ENCODE data around the gene PARM1.

PARM1 gene

GRCh38 chr4:75005727-75006126 lies 72.8 kb downstream of the PARM1 start:
- Histone ChIP-seq H3K9ac (ENCODE audit: low read length) (no peak overlapping the region), H4K20me1 (ENCODE audit: insufficient read depth, low read length) (no peaks in the 10 kb centered on the region), H3K27me3 (replicated peaks; ENCODE audit: insufficient read depth, low read length) (no peaks in the 10 kb centered on the region), H3K79me2 (ENCODE audit: low read length) (peaks cover 59% of the 10 kb centered on the region), H2AFZ (ENCODE audit: low read length) (no peak overlapping the region), H3K9me3 (replicated peaks; ENCODE audit: insufficient read depth, low read length) (no peaks in the 10 kb centered on the region), H3K27ac (ENCODE audit: low read length) (peak overlapping the region; percentile 74; the same call in 1 of the 2 replicates), H3K4me2 (ENCODE audit: low read depth, low read length) (peak overlapping the region; percentile 29; the same call in 1 of the 2 replicates), H3K4me1 (ENCODE audit: low read length) (peaks cover 28% of the 10 kb centered on the region), H3K9me2 (replicated peaks; ENCODE audit: insufficient read depth, low read length) (no peaks in the 10 kb centered on the region), H3K36me3 (replicated peaks; ENCODE audit: insufficient read depth, low read length) (no peaks in the 10 kb centered on the region), H3F3A (ENCODE audit: insufficient read depth, low read length) (peaks cover 16% of the 10 kb centered on the region), H3K4me3 (ENCODE audit: low read length) (no peak overlapping the region)
- no peak for TF ChIP-seq CTCF (IDR thresholded peaks at IDR 0.05; ENCODE audit: low read length)
- no peak for TF ChIP-seq EZH2phosphoT487 (IDR thresholded peaks at IDR 0.05; ENCODE audit: low read length)
- no peak for TF ChIP-seq EZH2 (optimal IDR thresholded peaks at IDR 0.05; ENCODE audit: low read depth, low read length)
- DNase-seq = no peak

- Histone ChIP-seq H3K9ac (ENCODE audit: low read length) (no peak overlapping the region), H3K27ac (ENCODE audit: low read length) (no peak overlapping the region), H3K36me3 (replicated peaks; ENCODE audit: insufficient read depth, low read length) (0 out of 2 replicates have a peak, but pooled peaks cover under 1% of the 10 kb centered on the region), H3F3A (ENCODE audit: insufficient read depth, low read length) (peaks cover 16% of the 10 kb centered on the region), H4K20me1 (ENCODE audit: insufficient read depth, low read length) (no peaks in the 10 kb centered on the region), H3K27me3 (replicated peaks; ENCODE audit: insufficient read depth, low read length) (no peaks in the 10 kb centered on the region), H3K79me2 (ENCODE audit: low read length) (peaks cover 46% of the 10 kb centered on the region), H3K4me2 (ENCODE audit: low read depth, low read length) (no peak overlapping the region), H3K4me3 (ENCODE audit: low read length) (no peak overlapping the region), H3K9me2 (replicated peaks; ENCODE audit: insufficient read depth, low read length) (no peaks in the 10 kb centered on the region), H3K9me3 (replicated peaks; ENCODE audit: insufficient read depth, low read length) (no peaks in the 10 kb centered on the region), H3K4me1 (ENCODE audit: low read length) (peaks cover 28% of the 10 kb centered on the region), H2AFZ (ENCODE audit: low read length) (no peak overlapping the region)
- TF ChIP-seq EZH2 (optimal IDR thresholded peaks at IDR 0.05; ENCODE audit: low read depth, low read length) (no peak), EZH2phosphoT487 (IDR thresholded peaks at IDR 0.05; ENCODE audit: low read length) (no peak), CTCF (IDR thresholded peaks at IDR 0.05; ENCODE audit: low read length) (no peak)
- no peak for DNase-seq
Measured at GRCh38 chr4:75007891-75008290, 75.0 kb downstream of the PARM1 start.

- no peak for DNase-seq
- no peak for TF ChIP-seq EZH2 (optimal IDR thresholded peaks at IDR 0.05; ENCODE audit: low read depth, low read length)
- TF ChIP-seq EZH2phosphoT487 (IDR thresholded peaks at IDR 0.05; ENCODE audit: low read length) = no peak
- TF ChIP-seq CTCF (IDR thresholded peaks at IDR 0.05; ENCODE audit: low read length) = no peak
- Histone ChIP-seq H2AFZ (ENCODE audit: low read length) (no peak overlapping the region), H4K20me1 (ENCODE audit: insufficient read depth, low read length) (no peaks in the 10 kb centered on the region), H3K27me3 (replicated peaks; ENCODE audit: insufficient read depth, low read length) (no peaks in the 10 kb centered on the region), H3K9ac (ENCODE audit: low read length) (no peak overlapping the region), H3K9me2 (replicated peaks; ENCODE audit: insufficient read depth, low read length) (no peaks in the 10 kb centered on the region), H3F3A (ENCODE audit: insufficient read depth, low read length) (peaks cover 11% of the 10 kb centered on the region), H3K9me3 (replicated peaks; ENCODE audit: insufficient read depth, low read length) (no peaks in the 10 kb centered on the region), H3K27ac (ENCODE audit: low read length) (no peak overlapping the region), H3K4me1 (ENCODE audit: low read length) (peaks cover 16% of the 10 kb centered on the region), H3K4me3 (ENCODE audit: low read length) (no peak overlapping the region), H3K79me2 (ENCODE audit: low read length) (peaks cover 39% of the 10 kb centered on the region), H3K36me3 (replicated peaks; ENCODE audit: insufficient read depth, low read length) (peaks cover 5% of the 10 kb centered on the region; the same call in 1 of the 2 replicates), H3K4me2 (ENCODE audit: low read depth, low read length) (no peak overlapping the region)
Measured at GRCh38 chr4:75009138-75009537, 76.2 kb downstream of the PARM1 start.

Measured in MM.1S (cell line).